Mucosa of rectum (tissue), 2 donors: ENCODE measurements around the gene DGKZ.
"Not testable (repeated sequence)": the region's sequence is repeated elsewhere in the genome, so short reads cannot be mapped to it uniquely, and the experiment has no call there.

ENCODE experiments used
- H3K27ac ChIP-seq, 2 donors: one replicate each; pipeline ENCODE4 v1.7.0; 2013; ENCODE audit warnings: inconsistent platforms in 2 of 2, low read depth in 2 of 2, low read length in 2 of 2
- H3K27me3 ChIP-seq, 2 donors: one replicate each; pipeline ENCODE4 v1.7.0; 2013; ENCODE audit warnings: low read length in 2 of 2; ENCODE audit not compliant: control insufficient read depth in 2 of 2, insufficient read depth in 2 of 2
- H3K36me3 ChIP-seq, 2 donors: one replicate each; pipeline ENCODE4 v1.7.0; 2013; ENCODE audit warnings: low read length in 2 of 2; ENCODE audit not compliant: control insufficient read depth in 2 of 2, insufficient read depth in 2 of 2
- H3K4me1 ChIP-seq, 2 donors: one replicate each; pipeline ENCODE4 v1.7.0; 2013; ENCODE audit warnings: low read length in 2 of 2, mild to moderate bottlenecking in 1 of 2; ENCODE audit not compliant: control insufficient read depth in 2 of 2, insufficient read depth in 2 of 2
- H3K4me3 ChIP-seq, 2 donors: one replicate each; pipeline ENCODE4 v1.7.0; 2013; ENCODE audit warnings: low read length in 2 of 2
- H3K9ac ChIP-seq, 2 donors: one replicate each; pipeline ENCODE4 v1.7.0; 2013; ENCODE audit warnings: low read length in 2 of 2, low read depth in 1 of 2, mild to moderate bottlenecking in 1 of 2
- H3K9me3 ChIP-seq, 2 donors: one replicate each; pipeline ENCODE4 v1.7.0; 2013; ENCODE audit warnings: low read length in 2 of 2; ENCODE audit not compliant: control insufficient read depth in 2 of 2
- donor health status: healthy.
- donor health status: Normal muscosa, but diverticular disease.

The DGKZ gene

GRCh38 chr11:46346886-46347636 is at the start of gene DGKZ:
DGKZ (plus strand) TSS chr11:46347463; CDS start chr11:46347660, 197 bp downstream.
- H3K4me1 ChIP-seq = peaks cover 19 to 23% of the 10 kb centered on the region in 2 donors

GRCh38 chr11:46298699-46299433 is 48.4 kb upstream of the DGKZ start:
- peaks cover 14 to 21% of the 10 kb centered on the region in 2 donors for H3K36me3 ChIP-seq
- H3K27me3 ChIP-seq = no peaks in the 10 kb centered on the region
- no peaks in the 10 kb centered on the region for H3K9me3 ChIP-seq
- H3K4me3 ChIP-seq = no peak overlapping the region
- peaks cover 5 to 10% of the 10 kb centered on the region in 2 donors for H3K4me1 ChIP-seq
- H3K27ac ChIP-seq = peak overlapping the region in 1 of 2 donors; percentile 6
- no peak overlapping the region for H3K9ac ChIP-seq

More at GRCh38 chr11:46346886-46347636, at the start of gene DGKZ:
- H3K9ac ChIP-seq = peak within 1 kb of the TSS; percentile 68 to 80
- H3K27ac ChIP-seq = peak within 1 kb of the TSS; percentile 3 to 43
- H3K9me3 ChIP-seq = no peaks in the 10 kb centered on the region
- no peaks in the 10 kb centered on the region for H3K27me3 ChIP-seq
- peak within 1 kb of the TSS; percentile 85 to 89 for H3K4me3 ChIP-seq
- no peaks in the 10 kb centered on the region for H3K36me3 ChIP-seq

GRCh38 chr11:46299451-46299961 is 47.8 kb upstream of the DGKZ start:
- peaks cover 14 to 21% of the 10 kb centered on the region in 2 donors for H3K36me3 ChIP-seq
- no peak overlapping the region for H3K9ac ChIP-seq
- peak overlapping the region in 1 of 2 donors; percentile 6 for H3K27ac ChIP-seq
- no peaks in the 10 kb centered on the region for H3K27me3 ChIP-seq
- H3K4me3 ChIP-seq = no peak overlapping the region
- no peaks in the 10 kb centered on the region for H3K9me3 ChIP-seq
- H3K4me1 ChIP-seq = peaks cover 5 to 7% of the 10 kb centered on the region in 2 donors

GRCh38 chr11:46300270-46300669 is 47.0 kb upstream of the DGKZ start:
- Histone ChIP-seq H3K36me3 (peaks cover 14 to 21% of the 10 kb centered on the region in 2 donors), H3K4me3 (no peak overlapping the region), H3K4me1 (peaks cover 5 to 7% of the 10 kb centered on the region in 2 donors), H3K9me3 (no peaks in the 10 kb centered on the region), H3K27me3 (no peaks in the 10 kb centered on the region), H3K27ac (no peak overlapping the region), H3K9ac (no peak overlapping the region)

GRCh38 chr11:46302866-46303265 is 44.4 kb upstream of the DGKZ start:
- peaks cover 17 to 32% of the 10 kb centered on the region in 2 donors for H3K36me3 ChIP-seq

GRCh38 chr11:46304036-46304435 is 43.2 kb upstream of the DGKZ start:
- peaks cover 21 to 37% of the 10 kb centered on the region in 2 donors for H3K36me3 ChIP-seq
- not testable (repeated sequence) for H3K27ac ChIP-seq, H3K9me3 ChIP-seq, H3K27me3 ChIP-seq, H3K4me3 ChIP-seq, H3K4me1 ChIP-seq, H3K9ac ChIP-seq

More at GRCh38 chr11:46302866-46303265, 44.4 kb upstream of the DGKZ start:
- H3K9me3 ChIP-seq = no peaks in the 10 kb centered on the region
- H3K4me3 ChIP-seq = no peak overlapping the region
- H3K4me1 ChIP-seq = no peaks in the 10 kb centered on the region
- no peak overlapping the region for H3K9ac ChIP-seq
- no peaks in the 10 kb centered on the region for H3K27me3 ChIP-seq
- H3K27ac ChIP-seq = no peak overlapping the region

GRCh38 chr11:46304605-46305179 is 42.6 kb upstream of the DGKZ start:
- no peaks in the 10 kb centered on the region for H3K27me3 ChIP-seq
- no peak overlapping the region for H3K27ac ChIP-seq
- peaks cover 25 to 38% of the 10 kb centered on the region in 2 donors for H3K36me3 ChIP-seq
- H3K9ac ChIP-seq = no peak overlapping the region
- no peaks in the 10 kb centered on the region for H3K4me1 ChIP-seq
- no peaks in the 10 kb centered on the region for H3K9me3 ChIP-seq
- H3K4me3 ChIP-seq = no peak overlapping the region

GRCh38 chr11:46305295-46305694 is 42.0 kb upstream of the DGKZ start:
- no peaks in the 10 kb centered on the region for H3K27me3 ChIP-seq
- no peak overlapping the region for H3K4me3 ChIP-seq
- H3K9ac ChIP-seq = no peak overlapping the region
- H3K36me3 ChIP-seq = peaks cover 23 to 36% of the 10 kb centered on the region in 2 donors
- H3K27ac ChIP-seq = no peak overlapping the region
- H3K9me3 ChIP-seq = no peaks in the 10 kb centered on the region
- no peaks in the 10 kb centered on the region for H3K4me1 ChIP-seq

- H3K4me3 ChIP-seq = no peak overlapping the region
- H3K36me3 ChIP-seq = peaks cover 29 to 44% of the 10 kb centered on the region in 2 donors
- H3K9ac ChIP-seq = no peak overlapping the region
- H3K27ac ChIP-seq = no peak overlapping the region
- no peaks in the 10 kb centered on the region for H3K9me3 ChIP-seq
- H3K4me1 ChIP-seq = no peaks in the 10 kb centered on the region
- H3K27me3 ChIP-seq = no peaks in the 10 kb centered on the region
Measured at GRCh38 chr11:46306296-46306853, 40.9 kb upstream of the DGKZ start.
